HepG2 (cell line): ENCODE results near the gene ZNF132. TPM values are rescaled to one million over a fixed set of nuclear protein-coding genes. Genes with fewer than 3 reads are reported as not detected.

Experiments
- AGO1 ChIP-seq: fragments of 200-400 bp; formaldehyde crosslinking; IDR thresholded peaks from 2 replicates; pipeline ENCODE4 v1.6.1; 2017; ENCODE audit warnings: mild to moderate bottlenecking, low read depth, low read length, moderate library complexity; ENCODE audit not compliant: poor library complexity, severe bottlenecking
- FOXJ3 ChIP-seq: sonication (generic); formaldehyde crosslinking; IDR thresholded peaks from 2 replicates; pipeline ENCODE4 v1.4.0; 2020; ENCODE audit warnings: missing genetic modification reagents, mild to moderate bottlenecking, borderline replicate concordance
- GPBP1L1 ChIP-seq: sonication (generic); formaldehyde crosslinking; IDR thresholded peaks from 2 replicates; pipeline ENCODE4 v1.5.0; 2020; ENCODE audit warnings: mild to moderate bottlenecking, missing genetic modification reagents
- IKZF1 ChIP-seq: fragments of 450-650 bp; IDR thresholded peaks from 2 replicates; pipeline ENCODE4 v1.7.1; 2016
- KDM2A ChIP-seq: sonication (generic); formaldehyde crosslinking; IDR thresholded peaks from 2 replicates; pipeline ENCODE4 v1.4.0; 2020; ENCODE audit warnings: low read depth, missing genetic modification reagents, borderline replicate concordance
- MTA1 ChIP-seq: sonication (generic); formaldehyde crosslinking; IDR thresholded peaks from 2 replicates; pipeline ENCODE4 v1.4.0; 2020; ENCODE audit warnings: missing genetic modification reagents, mild to moderate bottlenecking, borderline replicate concordance
- RBM39 ChIP-seq: fragments of 200-400 bp; formaldehyde crosslinking; IDR thresholded peaks from one replicate; pipeline ENCODE4 v1.6.1; 2018; ENCODE audit warnings: antibody characterized with exemption, mild to moderate bottlenecking, low read depth, low read length; ENCODE audit not compliant: poor library complexity, severe bottlenecking
- ZFP41 ChIP-seq: sonication (generic); formaldehyde crosslinking; IDR thresholded peaks from 2 replicates; pipeline ENCODE4 v1.4.0; 2020; ENCODE audit warnings: mild to moderate bottlenecking, missing genetic modification reagents, borderline replicate concordance
- ZFP90 ChIP-seq: sonication (generic); formaldehyde crosslinking; IDR thresholded peaks from 2 replicates; pipeline ENCODE4 v1.8.0; 2022; ENCODE audit warnings: missing genetic modification reagents, mild to moderate bottlenecking, inconsistent platforms, borderline replicate concordance
- ZHX1 ChIP-seq: sonication (generic); formaldehyde crosslinking; IDR thresholded peaks from 2 replicates; pipeline ENCODE4 v1.8.1; 2022; ENCODE audit warnings: low read depth, mild to moderate bottlenecking, missing genetic modification reagents
- ZNF296 ChIP-seq: sonication (generic); formaldehyde crosslinking; conservative IDR thresholded peaks from 2 replicates; pipeline ENCODE4 v1.5.0; 2020; ENCODE audit warnings: mild to moderate bottlenecking, missing genetic modification reagents
- ZNF720 ChIP-seq: sonication (generic); formaldehyde crosslinking; IDR thresholded peaks from 2 replicates; pipeline ENCODE4 v1.4.0; 2020; ENCODE audit warnings: missing genetic modification reagents
- ZNF724P ChIP-seq: sonication (generic); formaldehyde crosslinking; IDR thresholded peaks from 2 replicates; pipeline ENCODE4 v1.8.0; 2022; ENCODE audit warnings: missing genetic modification reagents, borderline replicate concordance
- polyA plus RNA-seq, 8 experiments: library from polyadenylated mRNA; depleted of rRNA in 3 of 8; stranded (reverse) in 7 of 8; unstranded in 1 of 8; fragments of >200 nt; fragmentation: Illumina TruSeq in 4 of 8; extraction: Trizol in 4 of 8; gene quantifications; 2 replicates each; pipeline versions ENCODE4 v1.2.1 to v1.2.3, GENCODE V29; 2011 to 2016; ENCODE audit warnings: low read depth in 4 of 8, missing spikeins in 1 of 8, mixed read lengths in 1 of 8; ENCODE audit not compliant: insufficient read depth in 1 of 8
- total RNA-seq, 5 experiments: library from RNA; depleted of rRNA; stranded (reverse); fragments of >200 nt; fragmentation: Illumina TruSeq; extraction: Trizol; gene quantifications; 2 replicates each; pipeline ENCODE4 v1.2.3, GENCODE V29; 2016; ENCODE audit warnings: low read depth in 1 of 5
- TF ChIP-seq, protein P1 (sequence below): sonication (generic); formaldehyde crosslinking; conservative IDR thresholded peaks from 2 replicates; pipeline ENCODE4 v1.4.0; 2020; ENCODE audit warnings: missing genetic modification reagents
- TF ChIP-seq, protein P2 (sequence below): sonication (generic); formaldehyde crosslinking; IDR thresholded peaks from 2 replicates; pipeline ENCODE4 v1.5.1; 2020; ENCODE audit warnings: mild to moderate bottlenecking, missing genetic modification reagents, moderate library complexity
- TF ChIP-seq, protein P3 (sequence below): sonication (generic); formaldehyde crosslinking; IDR thresholded peaks from 2 replicates; pipeline ENCODE4 v1.8.1; 2022; ENCODE audit warnings: mild to moderate bottlenecking, missing genetic modification reagents
- TF ChIP-seq, protein P4 (sequence below): sonication (generic); formaldehyde crosslinking; IDR thresholded peaks from 2 replicates; pipeline ENCODE4 v1.8.0; 2022; ENCODE audit warnings: mild to moderate bottlenecking, missing genetic modification reagents, borderline replicate concordance

The ZNF132 gene
- total and polyA plus RNA-seq, 2 of the 13 experiments (the other 11 are each of a cell fraction or from before 2014, with no cell fraction given): not detected

- TF ChIP-seq, protein P1, sequence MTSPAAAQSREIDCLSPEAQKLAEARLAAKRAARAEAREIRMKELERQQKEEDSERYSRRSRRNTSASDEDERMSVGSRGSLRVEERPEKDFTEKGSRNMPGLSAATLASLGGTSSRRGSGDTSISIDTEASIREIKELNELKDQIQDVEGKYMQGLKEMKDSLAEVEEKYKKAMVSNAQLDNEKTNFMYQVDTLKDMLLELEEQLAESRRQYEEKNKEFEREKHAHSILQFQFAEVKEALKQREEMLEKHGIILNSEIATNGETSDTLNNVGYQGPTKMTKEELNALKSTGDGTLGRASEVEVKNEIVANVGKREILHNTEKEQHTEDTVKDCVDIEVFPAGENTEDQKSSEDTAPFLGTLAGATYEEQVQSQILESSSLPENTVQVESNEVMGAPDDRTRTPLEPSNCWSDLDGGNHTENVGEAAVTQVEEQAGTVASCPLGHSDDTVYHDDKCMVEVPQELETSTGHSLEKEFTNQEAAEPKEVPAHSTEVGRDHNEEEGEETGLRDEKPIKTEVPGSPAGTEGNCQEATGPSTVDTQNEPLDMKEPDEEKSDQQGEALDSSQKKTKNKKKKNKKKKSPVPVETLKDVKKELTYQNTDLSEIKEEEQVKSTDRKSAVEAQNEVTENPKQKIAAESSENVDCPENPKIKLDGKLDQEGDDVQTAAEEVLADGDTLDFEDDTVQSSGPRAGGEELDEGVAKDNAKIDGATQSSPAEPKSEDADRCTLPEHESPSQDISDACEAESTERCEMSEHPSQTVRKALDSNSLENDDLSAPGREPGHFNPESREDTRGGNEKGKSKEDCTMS (CRISPR knock-in tag): no peak
- 0 out of 2 replicates have a peak, but pooled peaks have one; percentile 2 for TF ChIP-seq ZFP41 (CRISPR knock-in tag)
- TF ChIP-seq, protein P2, sequence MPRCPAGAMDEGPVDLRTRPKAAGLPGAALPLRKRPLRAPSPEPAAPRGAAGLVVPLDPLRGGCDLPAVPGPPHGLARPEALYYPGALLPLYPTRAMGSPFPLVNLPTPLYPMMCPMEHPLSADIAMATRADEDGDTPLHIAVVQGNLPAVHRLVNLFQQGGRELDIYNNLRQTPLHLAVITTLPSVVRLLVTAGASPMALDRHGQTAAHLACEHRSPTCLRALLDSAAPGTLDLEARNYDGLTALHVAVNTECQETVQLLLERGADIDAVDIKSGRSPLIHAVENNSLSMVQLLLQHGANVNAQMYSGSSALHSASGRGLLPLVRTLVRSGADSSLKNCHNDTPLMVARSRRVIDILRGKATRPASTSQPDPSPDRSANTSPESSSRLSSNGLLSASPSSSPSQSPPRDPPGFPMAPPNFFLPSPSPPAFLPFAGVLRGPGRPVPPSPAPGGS (CRISPR knock-in tag): 0 out of 2 replicates have a peak, but pooled peaks have one; percentile 16
- peak; percentile 71 for TF ChIP-seq RBM39
- TF ChIP-seq IKZF1: no peak
- TF ChIP-seq ZHX1 (CRISPR knock-in tag): no peak
- no peak for TF ChIP-seq AGO1
- peak; percentile 12; the same call in 1 of the 2 replicates for TF ChIP-seq ZFP90 (CRISPR knock-in tag)
- peak; percentile 80; the same call in 1 of the 2 replicates for TF ChIP-seq MTA1 (CRISPR knock-in tag)
- no peak for TF ChIP-seq KDM2A (CRISPR knock-in tag)
- no peak for TF ChIP-seq ZNF724P (CRISPR knock-in tag)
- no peak for TF ChIP-seq GPBP1L1
- peak; percentile 6; the same call in 1 of the 2 replicates for TF ChIP-seq ZNF296 (CRISPR knock-in tag)
- TF ChIP-seq ZNF720: no peak
- no peak for TF ChIP-seq FOXJ3
- TF ChIP-seq, protein P3, sequence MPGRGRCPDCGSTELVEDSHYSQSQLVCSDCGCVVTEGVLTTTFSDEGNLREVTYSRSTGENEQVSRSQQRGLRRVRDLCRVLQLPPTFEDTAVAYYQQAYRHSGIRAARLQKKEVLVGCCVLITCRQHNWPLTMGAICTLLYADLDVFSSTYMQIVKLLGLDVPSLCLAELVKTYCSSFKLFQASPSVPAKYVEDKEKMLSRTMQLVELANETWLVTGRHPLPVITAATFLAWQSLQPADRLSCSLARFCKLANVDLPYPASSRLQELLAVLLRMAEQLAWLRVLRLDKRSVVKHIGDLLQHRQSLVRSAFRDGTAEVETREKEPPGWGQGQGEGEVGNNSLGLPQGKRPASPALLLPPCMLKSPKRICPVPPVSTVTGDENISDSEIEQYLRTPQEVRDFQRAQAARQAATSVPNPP (CRISPR knock-in tag): no peak
- TF ChIP-seq, protein P4, sequence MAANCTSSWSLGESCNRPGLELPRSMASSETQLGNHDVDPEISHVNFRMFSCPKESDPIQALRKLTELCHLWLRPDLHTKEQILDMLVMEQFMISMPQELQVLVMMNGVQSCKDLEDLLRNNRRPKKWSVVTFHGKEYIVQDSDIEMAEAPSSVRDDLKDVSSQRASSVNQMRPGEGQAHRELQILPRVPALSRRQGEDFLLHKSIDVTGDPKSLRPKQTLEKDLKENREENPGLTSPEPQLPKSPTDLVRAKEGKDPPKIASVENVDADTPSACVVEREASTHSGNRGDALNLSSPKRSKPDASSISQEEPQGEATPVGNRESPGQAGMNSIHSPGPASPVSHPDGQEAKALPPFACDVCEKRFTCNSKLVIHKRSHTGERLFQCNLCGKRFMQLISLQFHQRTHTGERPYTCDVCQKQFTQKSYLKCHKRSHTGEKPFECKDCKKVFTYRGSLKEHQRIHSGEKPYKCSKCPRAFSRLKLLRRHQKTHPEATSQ (CRISPR knock-in tag): no peak
These were observed 53.9 kb downstream of the ZNF132 start (continued) for GRCh38 chr19:58385891-58386575.
